T-helper 1 cell treated with Interleukin-12 subunit alpha and Interleukin-12 subunit beta and Interleukin-4 antibody, amounts not matched to agents 30 ng/mL and 1 ng/mL, for 36 hours (primary cell): ENCODE data around the gene VWA7. TPM values are rescaled to one million over a fixed set of nuclear protein-coding genes. Genes with fewer than 3 reads are reported as not detected.
"Not testable (repeated sequence)": the region's sequence is repeated elsewhere in the genome, so short reads cannot be mapped to it uniquely, and the experiment has no call there.

ENCODE experiments used
- intact Hi-C: fragments of 100-400 bp; cut with micrococcal nuclease; formaldehyde crosslinking; loops from one replicate; pipeline ENCODE4 v1.15.1; 2024
- total RNA-seq: library from RNA; stranded (reverse); gene quantifications from 2 replicates; pipeline ENCODE4 v1.2.3, GENCODE V29; 2022

Gene VWA7
- total RNA-seq, 1 donor from 2014 or later: 6.0 TPM

- intact Hi-C loops: not testable (repeated sequence)
These were observed 24.2 kb upstream of the VWA7 start for GRCh38 chr6:31801031-31801927.

- intact Hi-C loops: loop anchor here (10.0 kb wide), 1 partner anchor 305 kb away; the partner anchor contains the start of gene MICB
These were observed 22.7 kb upstream of the VWA7 start for GRCh38 chr6:31799781-31800180.

GRCh38 chr6:31797588-31797987 is 20.5 kb upstream of the VWA7 start:
- intact Hi-C loops: loop anchor here (1.0 to 10.0 kb wide), 5 partner anchors 9 to 303 kb away; partner anchors contain the start of genes ABHD16A, HSPA1A, HSPA1L and LSM2

GRCh38 chr6:31796993-31797385 is 19.9 kb upstream of the VWA7 start:
- intact Hi-C loops: loop anchor here (1.0 to 10.0 kb wide), 5 partner anchors 9 to 302 kb away; partner anchors contain the start of genes ABHD16A, HSPA1A, HSPA1L and LSM2

GRCh38 chr6:31795616-31796298 is 18.6 kb upstream of the VWA7 start, which contains the start of gene VARS1:
TSS of gene VARS1 (minus strand) at chr6:31795752. CDS start at chr6:31795217, 535 bp downstream.
- intact Hi-C loops: loop anchor here (1.0 to 10.0 kb wide), 6 partner anchors 19 to 301 kb away; partner anchors contain the start of genes HSPA1A, HSPA1L, MICB and NEU1

- intact Hi-C loops: loop anchor here (1.0 to 10.0 kb wide), 6 partner anchors 18 to 300 kb away; partner anchors contain the start of genes MICB, NEU1, SKIC2 and VWA7
These were observed 17.9 kb upstream of the VWA7 start for GRCh38 chr6:31794866-31795615.

DNA sequence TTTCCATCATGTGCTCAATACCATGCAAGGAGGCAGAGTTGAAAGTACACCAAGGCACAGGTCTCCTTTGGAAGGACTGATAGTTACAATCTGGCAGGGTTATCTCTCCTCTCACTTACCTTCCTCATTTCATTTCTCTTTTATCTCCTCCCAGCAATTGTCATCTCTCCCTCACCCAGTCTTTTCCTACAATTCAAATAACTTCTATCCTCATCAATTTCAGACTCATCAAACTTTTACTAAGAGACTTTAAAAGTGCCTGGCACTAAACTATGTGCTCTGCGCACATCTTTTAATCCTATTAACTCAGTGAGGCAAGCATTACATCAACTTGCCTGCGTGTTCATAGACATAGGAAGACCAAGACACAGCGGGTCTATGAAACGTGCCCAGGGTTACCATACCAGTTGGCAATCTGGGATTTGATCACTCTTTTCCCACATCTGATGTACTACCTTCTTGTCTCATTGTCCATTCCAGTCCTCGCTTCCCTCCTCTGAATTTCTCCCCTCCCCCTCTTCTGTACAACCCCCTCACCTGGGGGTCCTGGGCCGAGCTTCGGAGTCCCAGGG is 17.3 kb upstream of the VWA7 start:
- intact Hi-C loops: loop anchor here (1.0 to 10.0 kb wide), 3 partner anchors 17 to 300 kb away; partner anchors contain the start of genes MICB, NEU1 and VWA7

GRCh38 chr6:31793927-31794245 is 16.8 kb upstream of the VWA7 start:
- intact Hi-C loops: loop anchor here (1.0 to 10.0 kb wide), 3 partner anchors 17 to 299 kb away; partner anchors contain the start of genes MICB, NEU1 and VWA7

GRCh38 chr6:31792761-31793171 is 15.6 kb upstream of the VWA7 start:
- intact Hi-C loops: loop anchor here (10.0 kb wide), 1 partner anchor 298 kb away; the partner anchor contains the start of gene MICB

DNA sequence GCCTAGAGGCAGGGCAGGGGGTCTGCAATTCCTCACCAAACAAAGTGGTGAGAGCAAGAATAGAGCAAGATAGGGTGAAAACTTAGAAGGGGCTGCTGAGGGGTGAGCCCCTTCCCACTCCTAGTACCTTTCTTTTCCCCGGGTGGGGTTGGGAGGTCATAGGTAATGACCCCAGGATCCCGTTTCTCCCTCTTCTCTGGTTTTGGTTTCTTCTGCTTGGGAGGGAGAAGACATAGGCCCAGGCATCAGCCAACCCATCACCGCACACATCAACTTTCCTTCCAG is 14.9 kb upstream of the VWA7 start:
- intact Hi-C loops: loop anchor here (10.0 kb wide), 1 partner anchor 297 kb away; the partner anchor contains the start of gene MICB

DNA sequence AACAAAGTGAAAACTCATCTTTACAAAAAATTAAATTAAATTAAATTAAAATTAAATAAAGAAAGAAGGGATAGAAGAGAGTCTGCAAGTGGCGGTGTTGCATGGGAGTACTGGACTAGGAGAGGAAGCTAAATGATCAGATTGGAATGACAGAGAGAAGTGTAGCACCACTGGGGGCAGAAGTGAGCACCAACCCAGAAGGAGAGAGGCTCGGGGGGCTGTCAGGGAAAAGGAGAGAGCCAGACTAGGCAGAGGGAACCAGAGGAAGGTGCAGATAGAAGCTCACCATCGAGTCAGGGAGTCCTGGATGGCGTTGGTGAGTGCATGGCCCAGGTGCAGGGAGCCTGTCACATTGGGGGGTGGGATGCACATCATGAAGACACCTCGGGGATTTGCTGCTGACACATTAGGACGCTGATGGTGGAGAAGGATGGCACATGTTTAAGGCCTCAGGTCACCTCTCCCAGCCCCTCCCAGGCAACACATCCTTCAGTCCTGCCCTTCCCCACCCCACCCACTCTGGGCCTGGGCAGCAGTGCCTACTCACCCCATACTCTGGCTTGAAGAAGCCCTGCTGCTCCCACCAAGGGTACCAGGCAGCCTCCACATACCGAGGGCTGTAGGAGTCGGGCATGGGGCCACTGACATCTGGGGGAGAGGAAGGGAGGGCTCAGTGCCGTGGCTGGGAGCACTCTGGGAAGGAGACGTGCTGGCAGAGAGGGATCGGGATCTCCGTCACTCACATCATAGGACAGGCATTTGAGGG is 14.4 kb upstream of the VWA7 start:
- intact Hi-C loops: loop anchor here (10.0 kb wide), 1 partner anchor 297 kb away; the partner anchor contains the start of gene MICB

- intact Hi-C loops: no loop called here
These were observed 8.3 kb upstream of the VWA7 start for GRCh38 chr6:31785475-31785874.

- intact Hi-C loops: no loop called here
These were observed 7.2 kb upstream of the VWA7 start for GRCh38 chr6:31784098-31784925.

- intact Hi-C loops: no loop called here
These were observed 5.2 kb upstream of the VWA7 start for GRCh38 chr6:31782126-31782855.

DNA sequence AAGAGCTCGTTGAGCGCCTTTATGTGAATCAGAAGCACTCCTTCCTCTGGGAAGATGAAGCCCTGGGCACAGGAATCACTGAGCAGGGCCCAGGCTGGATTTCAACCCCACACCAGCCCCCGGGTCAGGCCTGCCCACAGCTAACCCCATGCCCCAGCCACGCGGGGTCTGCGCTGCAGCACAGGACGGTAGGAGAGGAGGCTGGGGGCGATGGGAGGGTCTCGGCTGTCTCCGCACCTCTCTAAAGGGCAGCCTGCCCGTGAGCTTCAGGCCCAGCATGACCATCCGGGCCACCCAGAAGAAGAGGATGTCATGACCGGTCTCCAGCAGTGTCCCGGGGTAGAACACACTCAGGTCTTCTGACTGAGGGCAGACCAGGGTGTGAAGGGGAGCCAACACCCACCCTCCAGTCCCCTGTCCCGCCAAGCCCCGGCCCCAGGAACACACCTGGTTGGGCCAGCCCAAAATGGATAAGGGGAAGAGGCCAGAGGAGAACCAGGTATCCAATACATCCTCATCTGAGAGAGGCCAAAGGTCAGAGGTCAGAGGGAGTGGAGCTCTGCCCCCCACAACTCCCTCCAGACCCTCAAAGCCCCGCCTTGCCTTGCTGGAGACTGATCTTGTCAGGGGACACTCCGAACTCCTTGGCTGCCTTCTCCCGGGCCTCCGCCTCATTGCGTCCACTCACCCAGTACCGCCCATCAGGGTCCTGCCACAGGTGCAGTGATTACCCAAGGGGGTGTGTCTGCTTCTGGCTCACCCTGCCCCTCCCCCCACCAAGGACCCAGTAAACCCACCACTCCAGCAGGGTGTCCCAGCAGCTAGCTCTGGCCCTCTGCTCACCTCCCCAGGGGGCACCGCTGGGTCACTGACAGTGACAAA is 4.4 kb upstream of the VWA7 start:
- intact Hi-C loops: no loop called here

GRCh38 chr6:31780507-31781243 is 3.5 kb upstream of the VWA7 start:
- intact Hi-C loops: no loop called here

DNA sequence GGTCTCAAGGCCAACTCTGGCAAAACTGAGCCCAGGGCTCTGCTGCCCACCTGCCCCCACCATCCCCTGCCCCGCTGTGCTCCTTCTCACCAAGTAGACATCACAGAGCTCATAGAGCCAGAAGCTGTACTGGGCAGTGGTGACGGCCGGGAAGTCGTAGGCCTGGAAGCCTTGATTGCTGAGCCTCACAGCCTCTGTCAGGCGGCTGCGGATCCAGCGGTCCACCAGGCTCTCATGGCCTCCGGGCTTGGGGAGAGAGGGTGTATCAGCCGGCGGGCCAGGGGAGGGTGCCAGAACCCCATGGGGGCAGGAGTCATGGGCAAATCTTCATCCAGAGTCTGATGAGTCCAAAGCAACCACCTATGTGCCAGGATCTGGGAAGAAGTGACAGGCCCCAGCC is 2.8 kb upstream of the VWA7 start:
- intact Hi-C loops: no loop called here
